Activated T-helper 2 cell treated with anti-CD3 and anti-CD28 coated beads, Interferon-gamma antibody, Interleukin-2, Interleukin-4, amounts not matched to agents 10 μg/mL and 5 μg/mL and 100 μg/mL, durations not matched to agents 14 hours and 24 hours and 36 hours (primary cell): ENCODE data around the gene ANXA6. TPM values are rescaled to one million over a fixed set of nuclear protein-coding genes. Genes with fewer than 3 reads are reported as not detected.

Experiments used
- DNase-seq: peaks from one replicate; pipeline ENCODE4 v3.0.0; 2021; ENCODE audit warnings: low spot score
- H3K27ac Mint-ChIP-seq: one replicate; pipeline ENCODE4 v1.8.0; 2021; ENCODE audit warnings: mixed read lengths
- H3K27me3 Mint-ChIP-seq: one replicate; pipeline ENCODE4 v1.8.0; 2021; ENCODE audit warnings: low read depth, mixed read lengths
- H3K36me3 Mint-ChIP-seq: one replicate; pipeline ENCODE4 v1.8.0; 2021; ENCODE audit warnings: low read depth, mixed read lengths
- H3K4me1 Mint-ChIP-seq: one replicate; pipeline ENCODE4 v1.8.0; 2021; ENCODE audit warnings: low read depth, mixed read lengths
- H3K4me3 Mint-ChIP-seq: one replicate; pipeline ENCODE4 v1.8.0; 2021; ENCODE audit warnings: low read depth, mild to moderate bottlenecking, moderate library complexity, mixed read lengths
- H3K9me3 Mint-ChIP-seq: one replicate; pipeline ENCODE4 v1.8.0; 2021; ENCODE audit warnings: mixed read lengths
- intact Hi-C: fragments of 100-400 bp; cut with micrococcal nuclease; formaldehyde crosslinking; loops from one replicate; pipeline ENCODE4 v1.15.1; 2023
- total RNA-seq: library from RNA; stranded (reverse); gene quantifications from 2 replicates; pipeline ENCODE4 v1.2.3, GENCODE V29; 2022

The ANXA6 gene
- total RNA-seq, 1 donor from 2014 or later: 560 TPM

DNA sequence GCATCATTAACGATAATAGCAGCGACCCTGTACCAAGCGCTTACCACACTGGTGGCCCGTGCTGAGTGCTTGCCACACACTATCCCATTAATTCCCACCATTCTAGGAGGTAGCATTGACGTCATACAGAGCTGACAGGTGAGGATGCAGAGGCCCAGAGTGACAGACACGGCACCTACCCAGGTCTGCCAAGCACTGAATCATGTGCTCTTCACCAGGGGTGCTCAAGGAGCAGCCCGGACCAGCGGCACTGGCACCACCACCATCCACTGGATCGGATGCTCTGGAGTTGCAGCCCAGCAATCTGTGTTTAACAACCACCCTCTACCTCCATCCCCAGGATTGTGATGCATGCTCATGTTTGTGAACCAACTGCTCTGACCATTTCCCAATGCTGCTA is 80.2 kb downstream of the ANXA6 start:
- H3K27ac Mint-ChIP-seq: peak overlapping the region; percentile 87
- no peak for DNase-seq
- H3K27me3 Mint-ChIP-seq: no peaks in the 10 kb centered on the region
- peak overlapping the region; percentile 98 for H3K4me3 Mint-ChIP-seq
- H3K4me1 Mint-ChIP-seq: peaks cover 65% of the 10 kb centered on the region
- H3K9me3 Mint-ChIP-seq: no peaks in the 10 kb centered on the region
- H3K36me3 Mint-ChIP-seq: peaks cover 86% of the 10 kb centered on the region
- intact Hi-C loops: loop anchor here (5.0 kb wide), 1 partner anchor 295 kb away; no protein-coding TSS in a partner anchor

DNA sequence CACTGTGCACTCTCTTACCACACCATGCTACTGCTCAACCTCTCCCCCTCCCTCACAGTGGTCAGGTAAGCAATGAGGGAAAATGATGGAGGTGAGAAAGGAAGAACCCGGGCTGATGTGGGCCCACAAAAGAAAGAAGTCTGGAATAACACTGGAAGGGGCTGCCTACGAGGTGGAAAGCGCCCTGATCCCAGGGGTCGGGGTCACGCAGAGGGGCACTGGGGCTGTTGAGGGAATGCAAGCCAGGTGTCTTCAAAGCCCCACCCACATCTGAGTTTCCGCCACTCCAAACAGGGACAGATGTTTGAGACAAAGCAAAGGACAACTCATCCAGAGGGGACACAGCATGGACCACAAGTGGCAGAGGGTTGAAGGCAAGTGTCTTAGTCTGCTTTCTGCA is 81.0 kb downstream of the ANXA6 start:
- Mint-ChIP-seq H3K4me3 (peak overlapping the region; percentile 98), H3K9me3 (no peaks in the 10 kb centered on the region), H3K27me3 (no peaks in the 10 kb centered on the region), H3K27ac (peak overlapping the region; percentile 84), H3K4me1 (peaks cover 68% of the 10 kb centered on the region), H3K36me3 (peaks cover 91% of the 10 kb centered on the region)
- intact Hi-C loops: loop anchor here (5.0 kb wide), 1 partner anchor 294 kb away; no protein-coding TSS in a partner anchor
- DNase-seq: no peak

GRCh38 chr5:151075698-151076331 is 81.8 kb downstream of the ANXA6 start:
- H3K27ac Mint-ChIP-seq: peak overlapping the region; percentile 84
- intact Hi-C loops: loop anchor here (5.0 kb wide), 1 partner anchor 294 kb away; no protein-coding TSS in a partner anchor
- DNase-seq: no peak
- peaks cover 94% of the 10 kb centered on the region for H3K36me3 Mint-ChIP-seq
- no peaks in the 10 kb centered on the region for H3K27me3 Mint-ChIP-seq
- no peaks in the 10 kb centered on the region for H3K9me3 Mint-ChIP-seq
- peaks cover 75% of the 10 kb centered on the region for H3K4me1 Mint-ChIP-seq
- H3K4me3 Mint-ChIP-seq: peak overlapping the region; percentile 98

GRCh38 chr5:151074557-151074956 is 83.0 kb downstream of the ANXA6 start:
- Mint-ChIP-seq H3K9me3 (no peaks in the 10 kb centered on the region), H3K36me3 (peaks cover 95% of the 10 kb centered on the region), H3K27me3 (no peaks in the 10 kb centered on the region), H3K4me3 (no peak overlapping the region), H3K4me1 (peaks cover 82% of the 10 kb centered on the region), H3K27ac (peak overlapping the region; percentile 54)
- intact Hi-C loops: no loop called here
- no peak for DNase-seq

DNA sequence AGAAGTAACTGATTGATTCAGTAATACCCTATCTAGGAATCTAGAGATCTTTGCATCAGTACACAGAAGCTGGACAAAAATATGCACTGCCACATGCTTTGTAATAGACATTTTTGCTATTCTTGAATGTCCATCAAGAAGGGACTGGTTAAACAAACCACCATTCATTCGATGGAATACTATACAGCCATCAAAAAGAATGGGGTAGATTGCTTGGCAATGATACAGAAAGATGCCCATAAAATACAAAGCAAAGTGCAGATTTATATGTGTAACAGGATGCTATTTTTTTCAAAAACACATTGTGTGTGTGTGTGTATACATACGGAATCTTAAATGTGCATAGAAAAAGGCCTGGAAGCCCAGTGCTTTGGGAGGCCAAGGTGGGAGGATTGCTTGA is 84.3 kb downstream of the ANXA6 start:
- intact Hi-C loops: no loop called here
- H3K36me3 Mint-ChIP-seq: peaks cover 95% of the 10 kb centered on the region
- H3K27me3 Mint-ChIP-seq: no peaks in the 10 kb centered on the region
- peaks cover 83% of the 10 kb centered on the region for H3K4me1 Mint-ChIP-seq
- no peaks in the 10 kb centered on the region for H3K9me3 Mint-ChIP-seq
- no peak for DNase-seq
- no peak overlapping the region for H3K4me3 Mint-ChIP-seq
- H3K27ac Mint-ChIP-seq: peak overlapping the region; percentile 28

- peaks cover 95% of the 10 kb centered on the region for H3K36me3 Mint-ChIP-seq
- peaks cover 83% of the 10 kb centered on the region for H3K4me1 Mint-ChIP-seq
- no peaks in the 10 kb centered on the region for H3K27me3 Mint-ChIP-seq
- H3K27ac Mint-ChIP-seq: peak overlapping the region; percentile 28
- no peak for DNase-seq
- H3K4me3 Mint-ChIP-seq: no peak overlapping the region
- no peaks in the 10 kb centered on the region for H3K9me3 Mint-ChIP-seq
- intact Hi-C loops: no loop called here
Measured at GRCh38 chr5:151072630-151073025, 85.0 kb downstream of the ANXA6 start.

- peak overlapping the region; percentile 28 for H3K27ac Mint-ChIP-seq
- no peaks in the 10 kb centered on the region for H3K9me3 Mint-ChIP-seq
- H3K36me3 Mint-ChIP-seq: peaks cover 95% of the 10 kb centered on the region
- no peak for DNase-seq
- H3K27me3 Mint-ChIP-seq: no peaks in the 10 kb centered on the region
- H3K4me1 Mint-ChIP-seq: peaks cover 83% of the 10 kb centered on the region
- intact Hi-C loops: no loop called here
- H3K4me3 Mint-ChIP-seq: no peak overlapping the region
Measured at GRCh38 chr5:151071848-151072629, 85.5 kb downstream of the ANXA6 start.

DNA sequence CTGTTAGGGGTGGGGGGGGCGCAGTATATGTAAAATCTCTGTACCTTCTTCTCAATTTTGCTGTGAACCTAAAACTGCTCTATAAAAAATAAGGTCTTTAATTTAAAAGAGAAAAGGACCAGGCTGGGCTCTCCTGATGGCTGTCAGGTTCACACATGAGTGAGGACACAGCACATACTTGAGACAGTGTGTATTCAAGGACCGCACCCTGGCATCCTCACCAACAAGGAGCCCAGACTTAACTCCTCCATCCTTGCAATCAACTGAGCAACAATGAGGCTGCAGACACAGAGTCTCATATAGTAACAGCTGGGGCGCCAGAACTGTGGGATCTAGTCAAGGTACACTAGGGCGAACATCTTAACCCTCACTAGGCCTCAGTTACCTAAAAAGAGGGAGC is 86.6 kb downstream of the ANXA6 start:
- peak overlapping the region; percentile 89 for H3K27ac Mint-ChIP-seq
- intact Hi-C loops: no loop called here
- no peak for DNase-seq
- no peak overlapping the region for H3K4me3 Mint-ChIP-seq
- H3K36me3 Mint-ChIP-seq: peaks cover 95% of the 10 kb centered on the region
- no peaks in the 10 kb centered on the region for H3K27me3 Mint-ChIP-seq
- H3K4me1 Mint-ChIP-seq: peaks cover 83% of the 10 kb centered on the region
- no peaks in the 10 kb centered on the region for H3K9me3 Mint-ChIP-seq

GRCh38 chr5:151070449-151070848 is 87.1 kb downstream of the ANXA6 start:
- intact Hi-C loops: no loop called here
- H3K27me3 Mint-ChIP-seq: no peaks in the 10 kb centered on the region
- peaks cover 82% of the 10 kb centered on the region for H3K4me1 Mint-ChIP-seq
- H3K27ac Mint-ChIP-seq: peak overlapping the region; percentile 89
- peaks cover 95% of the 10 kb centered on the region for H3K36me3 Mint-ChIP-seq
- H3K4me3 Mint-ChIP-seq: no peak overlapping the region
- no peaks in the 10 kb centered on the region for H3K9me3 Mint-ChIP-seq
- no peak for DNase-seq

GRCh38 chr5:151068433-151069197 is 89.0 kb downstream of the ANXA6 start:
- Mint-ChIP-seq H3K36me3 (peaks cover 95% of the 10 kb centered on the region), H3K4me1 (peaks cover 87% of the 10 kb centered on the region), H3K9me3 (no peaks in the 10 kb centered on the region), H3K27ac (peak overlapping the region; percentile 89), H3K4me3 (peak overlapping the region; percentile 57), H3K27me3 (no peaks in the 10 kb centered on the region)
- DNase-seq: no peak
- intact Hi-C loops: loop anchor here (1.0 to 2.0 kb wide), 3 partner anchors 10 to 84 kb away; no protein-coding TSS in a partner anchor

GRCh38 chr5:151067632-151068432 is 89.7 kb downstream of the ANXA6 start:
- DNase-seq: no peak
- no peaks in the 10 kb centered on the region for H3K27me3 Mint-ChIP-seq
- intact Hi-C loops: loop anchor here (2.0 kb wide), 2 partner anchors 27 to 85 kb away; no protein-coding TSS in a partner anchor
- peak overlapping the region; percentile 57 for H3K4me3 Mint-ChIP-seq
- H3K9me3 Mint-ChIP-seq: no peaks in the 10 kb centered on the region
- peak overlapping the region; percentile 89 for H3K27ac Mint-ChIP-seq
- peaks cover 90% of the 10 kb centered on the region for H3K4me1 Mint-ChIP-seq
- peaks cover 95% of the 10 kb centered on the region for H3K36me3 Mint-ChIP-seq

DNA sequence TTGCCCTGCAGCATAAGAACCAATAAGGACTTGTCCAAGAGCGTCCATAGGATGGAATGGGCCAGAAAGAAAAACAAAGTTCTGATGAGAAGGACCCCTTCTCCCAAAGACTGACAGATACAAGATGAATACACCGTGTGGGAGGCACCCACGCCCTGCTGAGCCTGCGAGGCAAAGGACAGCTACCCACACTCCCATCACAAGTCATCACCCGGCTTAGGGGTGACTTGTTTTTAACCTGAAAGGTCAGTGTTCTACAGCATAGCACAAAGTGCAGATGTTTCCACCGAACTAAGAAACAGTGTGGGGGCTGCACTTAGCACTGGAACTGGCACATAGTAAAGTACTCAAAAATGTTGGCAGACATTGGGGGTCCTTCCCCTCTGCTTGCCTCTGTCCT is 90.7 kb downstream of the ANXA6 start:
- intact Hi-C loops: no loop called here
- peak overlapping the region; percentile 53 for H3K4me3 Mint-ChIP-seq
- H3K27ac Mint-ChIP-seq: peak overlapping the region; percentile 89
- no peak for DNase-seq
- H3K9me3 Mint-ChIP-seq: no peaks in the 10 kb centered on the region
- peaks cover 95% of the 10 kb centered on the region for H3K36me3 Mint-ChIP-seq
- H3K27me3 Mint-ChIP-seq: no peaks in the 10 kb centered on the region
- peaks cover 85% of the 10 kb centered on the region for H3K4me1 Mint-ChIP-seq
